Ovary (tissue), 1 donor: ENCODE results near the gene SNHG17.

Experiments
- EP300 ChIP-seq: sonication (generic); formaldehyde crosslinking; IDR thresholded peaks from one replicate; pipeline ENCODE4 v1.6.1; 2017; ENCODE audit warnings: antibody characterized with exemption
- POLR2A ChIP-seq: fragments of 450-650 bp; IDR thresholded peaks from one replicate; pipeline ENCODE4 v1.6.1; 2017; ENCODE audit warnings: antibody characterized with exemption, mild to moderate bottlenecking, moderate library complexity

DNA sequence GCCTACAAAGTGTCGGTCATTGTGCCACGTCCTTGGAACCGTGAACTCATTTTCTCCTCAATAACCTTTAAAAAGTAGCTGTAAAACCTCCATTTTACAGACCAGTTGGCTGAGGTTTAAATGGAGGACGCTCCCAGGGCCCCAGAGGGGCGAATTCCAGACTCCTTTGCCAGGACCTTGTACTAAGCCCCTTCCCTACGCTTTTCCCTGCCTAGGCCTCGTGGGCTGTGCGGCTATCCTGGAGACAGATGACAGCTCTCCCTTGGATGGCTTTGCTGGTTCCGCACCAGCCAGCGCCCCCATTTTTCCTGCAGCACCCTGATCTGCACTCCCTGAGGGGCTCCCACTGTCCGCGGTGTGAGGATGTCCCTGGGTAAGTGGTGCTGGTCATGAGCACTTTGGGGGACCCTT, 12.1 kb upstream of the SNHG17 start:
- TF ChIP-seq EP300 (no peak), POLR2A (no peak)
